Omental fat pad (tissue), 4 donors: ENCODE data around the gene RAB30. TPM values are rescaled to one million over a fixed set of nuclear protein-coding genes. Genes with fewer than 3 reads are reported as not detected.

Experiments used
- ATAC-seq: fragments of 150-250 bp; one replicate; pipeline ENCODE4 v1.9.1; 2016; ENCODE audit warnings: mild to moderate bottlenecking, moderate library complexity; ENCODE audit not compliant: low FRiP score
- DNase-seq: peaks from one replicate; pipeline ENCODE4 v3.0.0-alpha.2; 2019; ENCODE audit warnings: low spot score
- CTCF ChIP-seq, 3 donors: fragments of 450-650 bp; IDR thresholded peaks; one replicate each; pipeline ENCODE4 v1.5.1; 2016 to 2017; ENCODE audit warnings: antibody characterized with exemption in 3 of 3, mild to moderate bottlenecking in 3 of 3, moderate library complexity in 2 of 3
- total RNA-seq, 4 donors: library from RNA; depleted of rRNA; stranded (reverse); fragments of >200 nt; gene quantifications; one replicate each; pipeline ENCODE4 v1.1.0, GENCODE V29; 2016

The RAB30 gene
- total RNA-seq, 4 donors from 2014 or later: 14.8 to 37.9 (median 23.5) TPM

- TF ChIP-seq CTCF (IDR thresholded peaks at IDR 0.05): no peak
- ATAC-seq (no peak), DNase-seq (no peak)
Observed at GRCh38 chr11:83039566-83039965, 32.1 kb downstream of the RAB30 start.

GRCh38 chr11:83037877-83038276 lies 33.8 kb downstream of the RAB30 start:
- no peak for DNase-seq
- no peak for TF ChIP-seq CTCF (IDR thresholded peaks at IDR 0.05)
- no peak for ATAC-seq

DNA sequence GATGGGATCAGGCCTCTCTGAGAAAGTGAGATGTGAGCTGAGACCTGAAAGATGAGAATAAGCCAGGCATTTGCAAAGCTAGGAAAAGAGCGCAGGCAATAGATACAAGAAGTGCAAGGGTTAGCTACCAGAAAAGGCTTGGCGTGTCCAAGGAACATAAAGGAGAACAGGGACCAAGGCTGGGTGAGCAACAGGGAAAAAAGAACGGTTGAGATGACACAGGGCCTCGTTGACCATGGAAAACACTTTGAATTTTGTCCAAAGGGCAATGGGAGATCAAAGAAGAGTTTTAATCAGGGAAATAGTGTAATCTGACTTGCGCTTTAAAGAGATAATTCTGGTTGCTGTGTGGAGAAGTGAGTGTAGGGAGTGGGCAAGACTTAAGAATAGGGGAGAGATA lies 35.0 kb downstream of the RAB30 start:
- ATAC-seq (no peak), DNase-seq (no peak)
- TF ChIP-seq CTCF (IDR thresholded peaks at IDR 0.05): no peak

DNA sequence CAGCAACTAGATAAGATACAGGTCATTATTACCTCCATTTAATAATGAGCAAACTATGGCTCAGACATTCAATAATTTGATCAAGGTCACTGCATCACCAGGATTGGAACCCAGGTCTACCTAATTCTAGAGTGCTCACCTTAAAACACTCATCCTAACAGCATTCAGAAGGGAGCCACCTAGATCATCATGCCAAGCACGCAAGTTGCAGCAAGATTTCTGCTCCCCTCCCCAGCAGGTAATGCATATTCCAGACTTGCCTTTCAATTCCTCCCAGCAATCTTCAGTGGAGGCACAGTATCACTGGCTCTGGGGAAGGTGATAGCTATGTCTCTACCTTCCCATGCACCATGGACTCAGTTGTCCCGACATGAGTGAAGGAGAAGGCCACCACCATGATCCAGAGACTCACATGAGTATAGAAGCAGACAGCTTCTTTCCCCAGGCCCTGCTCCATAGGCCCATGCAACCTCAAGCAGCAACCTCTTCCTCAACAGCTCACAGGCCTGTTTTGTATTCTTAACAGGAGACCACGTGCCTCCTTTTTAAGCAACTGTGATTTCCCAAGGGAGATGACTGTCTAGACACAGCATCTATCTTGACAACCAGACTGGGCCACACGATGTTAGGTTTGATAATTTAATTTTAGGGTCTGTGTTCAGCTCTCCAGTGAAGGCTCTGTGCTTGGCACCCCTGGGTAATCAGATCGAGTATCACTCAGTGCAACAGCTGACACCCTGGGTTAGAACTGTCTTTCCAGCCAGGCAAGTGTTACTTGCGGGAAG lies 36.4 kb downstream of the RAB30 start:
- ATAC-seq (no peak), DNase-seq (no peak)
- TF ChIP-seq CTCF (IDR thresholded peaks at IDR 0.05): no peak

DNA sequence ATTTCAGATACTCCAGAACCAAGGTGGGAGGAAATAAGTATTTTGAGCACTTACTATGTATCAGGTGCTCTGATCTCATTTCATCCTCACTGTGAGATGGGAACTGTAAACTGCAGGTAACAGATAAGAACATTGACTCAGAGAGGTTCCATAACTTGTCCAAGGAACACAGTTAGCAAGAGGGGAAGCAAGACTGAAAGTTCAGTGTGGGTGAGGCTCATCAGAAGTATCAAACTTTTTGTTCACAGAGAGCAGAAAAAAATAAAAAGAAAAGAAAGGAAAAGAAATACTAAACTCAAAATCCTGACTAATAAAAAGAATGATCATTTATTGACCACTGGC lies 37.1 kb downstream of the RAB30 start:
- no peak for ATAC-seq
- DNase-seq: no peak
- no peak for TF ChIP-seq CTCF (IDR thresholded peaks at IDR 0.05)

GRCh38 chr11:83033972-83034672 lies 37.6 kb downstream of the RAB30 start:
- no peak for TF ChIP-seq CTCF (IDR thresholded peaks at IDR 0.05)
- DNase-seq (no peak), ATAC-seq (peak; percentile 84)

- no peak for DNase-seq
- no peak for TF ChIP-seq CTCF (IDR thresholded peaks at IDR 0.05)
- no peak for ATAC-seq
Observed at GRCh38 chr11:83033371-83033770, 38.3 kb downstream of the RAB30 start.
